Neural progenitor cell (in vitro differentiated cells): ENCODE data around the gene ENAH. TPM values are rescaled to one million over a fixed set of nuclear protein-coding genes. Genes with fewer than 3 reads are reported as not detected.

Experiments
- DNase-seq: peaks from one replicate; pipeline ENCODE4 v3.0.0-alpha.2; 2016; ENCODE audit warnings: low spot score
- H2AFZ ChIP-seq: fragments of 200-600 bp; sonication (generic); replicated peaks from 2 replicates; pipeline ENCODE4 v1.6.1; 2016; ENCODE audit warnings: antibody characterized with exemption
- H3F3A ChIP-seq: fragments of 200-600 bp; sonication (generic); 2 replicates; pipeline ENCODE4 v1.6.1; 2016; ENCODE audit warnings: antibody characterized with exemption, low read depth
- H3K27ac ChIP-seq: fragments of 200-600 bp; sonication (generic); 2 replicates; pipeline ENCODE4 v1.5.1; 2016; ENCODE audit warnings: mild to moderate bottlenecking
- H3K27me3 ChIP-seq: fragments of 200-600 bp; sonication (generic); 2 replicates; pipeline ENCODE4 v1.6.1; 2016; ENCODE audit warnings: mild to moderate bottlenecking, moderate library complexity
- H3K36me3 ChIP-seq: fragments of 200-600 bp; sonication (generic); 2 replicates; pipeline ENCODE4 v1.5.1; 2016
- H3K4me1 ChIP-seq: fragments of 200-600 bp; sonication (generic); 2 replicates; pipeline ENCODE4 v1.6.1; 2016; ENCODE audit warnings: mixed run types
- H3K4me2 ChIP-seq: fragments of 200-600 bp; sonication (generic); 2 replicates; pipeline ENCODE4 v1.6.1; 2016
- H3K4me3 ChIP-seq: fragments of 200-600 bp; sonication (generic); 2 replicates; pipeline ENCODE4 v1.5.1; 2016
- H3K79me2 ChIP-seq: fragments of 200-600 bp; sonication (generic); 2 replicates; pipeline ENCODE4 v1.6.1; 2016; ENCODE audit warnings: low read depth
- H3K9ac ChIP-seq: fragments of 200-600 bp; sonication (generic); 2 replicates; pipeline ENCODE4 v1.6.1; 2016
- H3K9me3 ChIP-seq: fragments of 200-600 bp; sonication (generic); 2 replicates; pipeline ENCODE4 v1.5.1; 2016; ENCODE audit warnings: low read depth
- H4K20me1 ChIP-seq: fragments of 200-600 bp; sonication (generic); 2 replicates; pipeline ENCODE4 v1.6.1; 2016; ENCODE audit warnings: low read depth
- H3K27ac Mint-ChIP-seq: 3 replicates; pipeline ENCODE4 v1.8.0; 2021; ENCODE audit warnings: mixed read lengths
- H3K27me3 Mint-ChIP-seq: 2 replicates; pipeline ENCODE4 v1.8.0; 2022; ENCODE audit warnings: low read depth, mild to moderate bottlenecking, inconsistent platforms, moderate library complexity, mixed read lengths; ENCODE audit not compliant: insufficient read depth
- H3K36me3 Mint-ChIP-seq: 3 replicates; pipeline ENCODE4 v1.8.0; 2021; ENCODE audit warnings: mixed read lengths
- H3K4me1 Mint-ChIP-seq: 3 replicates; pipeline ENCODE4 v1.8.0; 2021; ENCODE audit warnings: mixed read lengths
- H3K4me3 Mint-ChIP-seq: 3 replicates; pipeline ENCODE4 v1.8.0; 2021; ENCODE audit warnings: mild to moderate bottlenecking, moderate library complexity, mixed read lengths
- H3K9me3 Mint-ChIP-seq: 3 replicates; pipeline ENCODE4 v1.8.0; 2020; ENCODE audit warnings: mixed read lengths
- EZH2 ChIP-seq: fragments of 200-600 bp; sonication (generic); IDR thresholded peaks from 2 replicates; pipeline ENCODE4 v1.6.1; 2017; ENCODE audit warnings: antibody characterized with exemption, mild to moderate bottlenecking, moderate library complexity
- EZH2phosphoT487 ChIP-seq: fragments of 200-600 bp; sonication (generic); IDR thresholded peaks from 2 replicates; pipeline ENCODE4 v1.6.1; 2017; ENCODE audit warnings: antibody characterized with exemption
- total RNA-seq: library from RNA; depleted of rRNA; stranded (reverse); fragments of >200 nt; gene quantifications from 2 replicates; pipeline ENCODE4 v1.2.3, GENCODE V29; 2015; ENCODE audit warnings: low replicate concordance
- TF ChIP-seq, protein P1 (sequence below): fragments of 200-600 bp; sonication (generic); IDR thresholded peaks from 2 replicates; pipeline ENCODE4 v1.5.1; 2017; ENCODE audit warnings: antibody characterized with exemption, mild to moderate bottlenecking

The ENAH gene
- total RNA-seq, 1 donor from 2014 or later = 346 TPM

DNA sequence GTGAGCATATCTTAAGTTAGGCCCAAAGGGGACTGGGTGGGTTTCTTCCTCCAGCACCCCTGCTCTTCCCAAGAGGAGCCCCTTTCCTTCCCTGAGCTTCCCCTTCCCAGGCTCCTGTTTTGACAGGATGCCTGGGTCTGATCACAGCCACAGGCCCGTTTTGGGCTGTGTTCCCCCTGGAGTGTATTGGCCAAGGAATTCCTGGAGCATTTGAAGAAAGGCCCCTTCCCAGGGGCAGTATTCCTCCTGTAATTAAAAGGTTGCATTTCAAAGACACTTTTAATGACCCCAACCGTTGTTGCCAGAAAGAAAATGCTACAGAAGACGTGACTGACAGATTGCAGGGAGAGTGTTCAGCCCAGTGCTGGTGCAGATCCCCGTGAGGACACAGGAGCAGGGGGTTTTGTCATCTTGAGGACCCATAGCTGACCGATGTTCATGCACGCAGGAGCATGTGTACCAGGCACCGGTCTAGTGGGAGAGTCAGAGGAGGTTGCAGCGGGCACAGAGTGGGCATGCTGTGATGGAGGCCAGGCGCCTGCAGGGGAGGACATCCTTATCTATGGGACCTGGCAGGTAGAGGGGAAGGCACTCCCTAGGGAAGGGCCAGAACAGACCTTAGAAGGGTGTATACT lies 205.8 kb downstream of the ENAH start:
- no peaks in the 10 kb centered on the region for H3K9me3 ChIP-seq
- no peaks in the 10 kb centered on the region for H3K27me3 ChIP-seq
- no peaks in the 10 kb centered on the region for H4K20me1 ChIP-seq
- H2AFZ ChIP-seq = peak overlapping the region; percentile 22
- no peak for DNase-seq
- Mint-ChIP-seq H3K27me3 (peaks cover 12% of the 10 kb centered on the region), H3K4me1 (peaks cover 23% of the 10 kb centered on the region), H3K4me3 (no peak overlapping the region), H3K36me3 (no peaks in the 10 kb centered on the region), H3K9me3 (no peaks in the 10 kb centered on the region), H3K27ac (peak overlapping the region; percentile 83)
- peaks cover 9% of the 10 kb centered on the region for H3K4me1 ChIP-seq
- no peaks in the 10 kb centered on the region for H3F3A ChIP-seq
- TF ChIP-seq EZH2 (no peak), EZH2phosphoT487 (no peak)
- TF ChIP-seq, protein P1, sequence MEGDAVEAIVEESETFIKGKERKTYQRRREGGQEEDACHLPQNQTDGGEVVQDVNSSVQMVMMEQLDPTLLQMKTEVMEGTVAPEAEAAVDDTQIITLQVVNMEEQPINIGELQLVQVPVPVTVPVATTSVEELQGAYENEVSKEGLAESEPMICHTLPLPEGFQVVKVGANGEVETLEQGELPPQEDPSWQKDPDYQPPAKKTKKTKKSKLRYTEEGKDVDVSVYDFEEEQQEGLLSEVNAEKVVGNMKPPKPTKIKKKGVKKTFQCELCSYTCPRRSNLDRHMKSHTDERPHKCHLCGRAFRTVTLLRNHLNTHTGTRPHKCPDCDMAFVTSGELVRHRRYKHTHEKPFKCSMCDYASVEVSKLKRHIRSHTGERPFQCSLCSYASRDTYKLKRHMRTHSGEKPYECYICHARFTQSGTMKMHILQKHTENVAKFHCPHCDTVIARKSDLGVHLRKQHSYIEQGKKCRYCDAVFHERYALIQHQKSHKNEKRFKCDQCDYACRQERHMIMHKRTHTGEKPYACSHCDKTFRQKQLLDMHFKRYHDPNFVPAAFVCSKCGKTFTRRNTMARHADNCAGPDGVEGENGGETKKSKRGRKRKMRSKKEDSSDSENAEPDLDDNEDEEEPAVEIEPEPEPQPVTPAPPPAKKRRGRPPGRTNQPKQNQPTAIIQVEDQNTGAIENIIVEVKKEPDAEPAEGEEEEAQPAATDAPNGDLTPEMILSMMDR = no peak
- H3K36me3 ChIP-seq = no peaks in the 10 kb centered on the region
- no peak overlapping the region for H3K27ac ChIP-seq
- H3K79me2 ChIP-seq = no peaks in the 10 kb centered on the region
- no peak overlapping the region for H3K4me3 ChIP-seq
- peak overlapping the region; percentile 10 for H3K4me2 ChIP-seq
- no peak overlapping the region for H3K9ac ChIP-seq

DNA sequence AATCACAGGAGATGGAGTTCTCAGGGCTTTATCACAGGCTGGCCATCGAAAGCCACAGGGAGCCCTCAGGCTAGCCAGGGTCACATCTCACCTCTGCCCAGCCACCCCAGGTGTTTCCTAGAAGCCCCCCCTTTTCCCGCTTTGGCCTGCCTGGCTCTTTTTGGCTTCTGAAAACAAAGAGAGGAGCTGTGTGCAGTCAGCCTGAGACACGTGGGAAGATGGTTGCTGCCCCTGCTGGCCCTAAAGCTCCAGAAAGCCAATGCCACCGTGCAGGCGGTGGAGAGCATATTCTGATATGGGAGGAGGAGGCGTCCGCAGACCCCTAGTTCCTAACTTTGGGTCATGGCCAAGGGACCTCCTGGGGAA lies 206.3 kb downstream of the ENAH start:
- Histone ChIP-seq H3K4me3 (no peak overlapping the region), H3K9me3 (no peaks in the 10 kb centered on the region), H2AFZ (peak overlapping the region; percentile 22), H3K79me2 (no peaks in the 10 kb centered on the region), H3K4me2 (peak overlapping the region; percentile 10), H3K9ac (no peak overlapping the region), H3K27ac (no peak overlapping the region), H3K27me3 (no peaks in the 10 kb centered on the region), H3K36me3 (no peaks in the 10 kb centered on the region), H3K4me1 (peaks cover 9% of the 10 kb centered on the region), H3F3A (no peaks in the 10 kb centered on the region), H4K20me1 (no peaks in the 10 kb centered on the region)
- Mint-ChIP-seq H3K36me3 (no peaks in the 10 kb centered on the region), H3K4me1 (peaks cover 24% of the 10 kb centered on the region), H3K27me3 (peaks cover 14% of the 10 kb centered on the region), H3K4me3 (no peak overlapping the region), H3K27ac (peak overlapping the region; percentile 83), H3K9me3 (no peaks in the 10 kb centered on the region)
- no peak for DNase-seq
- TF ChIP-seq EZH2 = no peak

DNA sequence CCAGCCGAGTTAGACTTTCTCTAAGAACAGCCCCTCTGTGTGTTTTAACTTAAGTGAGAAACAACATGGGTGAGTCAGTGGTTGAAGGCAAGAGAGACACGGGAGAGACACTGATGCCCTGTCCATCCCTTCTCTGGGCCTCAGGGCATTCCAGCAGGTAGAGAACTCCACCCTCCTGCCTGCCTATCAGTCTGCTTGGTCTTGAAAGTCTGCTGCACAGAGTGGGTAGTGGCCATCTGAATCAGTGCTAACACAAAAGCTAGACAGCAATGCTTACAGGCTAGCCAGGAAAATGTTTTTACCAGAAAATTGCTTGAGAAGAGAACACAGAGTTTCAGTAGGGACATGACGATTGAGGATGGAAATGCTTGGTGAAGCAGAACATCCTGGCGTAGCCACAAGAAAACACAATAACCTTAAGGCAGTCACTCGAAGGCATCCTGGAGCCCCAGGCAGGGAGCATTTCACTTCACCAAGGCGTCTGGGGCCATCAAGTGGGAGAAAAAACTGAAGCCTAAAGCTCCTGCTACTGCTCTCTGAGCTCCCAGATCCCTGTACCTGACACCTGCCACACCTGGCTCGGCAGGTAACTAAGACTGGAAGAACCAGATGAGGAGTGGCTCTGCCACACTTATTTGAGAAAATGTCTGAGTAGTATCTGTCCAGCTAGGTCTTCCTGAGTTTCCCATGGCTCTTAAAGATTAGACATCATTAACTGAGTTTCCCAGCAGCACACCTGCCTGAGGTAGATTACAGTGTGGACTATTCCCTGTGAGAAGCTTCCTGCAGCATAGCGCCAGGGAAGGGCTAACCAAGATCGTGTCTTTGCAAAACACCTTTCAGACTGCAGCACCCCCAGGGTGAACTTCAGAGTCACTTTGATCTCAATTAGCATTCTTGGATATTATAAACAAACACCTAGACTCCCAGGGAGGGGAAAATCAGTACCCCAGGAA lies 207.0 kb downstream of the ENAH start:
- Histone ChIP-seq H3K9me3 (no peaks in the 10 kb centered on the region), H3K4me3 (no peak overlapping the region), H4K20me1 (no peaks in the 10 kb centered on the region), H3K9ac (no peak overlapping the region), H3K4me2 (no peak overlapping the region), H3F3A (no peaks in the 10 kb centered on the region), H3K36me3 (no peaks in the 10 kb centered on the region), H3K27me3 (no peaks in the 10 kb centered on the region), H3K79me2 (no peaks in the 10 kb centered on the region), H3K27ac (no peak overlapping the region), H3K4me1 (peaks cover 9% of the 10 kb centered on the region), H2AFZ (no peak overlapping the region)
- TF ChIP-seq, protein P1 = no peak
- no peak for TF ChIP-seq EZH2phosphoT487
- TF ChIP-seq EZH2 = no peak
- Mint-ChIP-seq H3K36me3 (no peaks in the 10 kb centered on the region), H3K4me3 (no peak overlapping the region), H3K27me3 (peaks cover 16% of the 10 kb centered on the region), H3K9me3 (no peaks in the 10 kb centered on the region), H3K4me1 (peaks cover 29% of the 10 kb centered on the region), H3K27ac (no peak overlapping the region)
- DNase-seq = no peak

DNA sequence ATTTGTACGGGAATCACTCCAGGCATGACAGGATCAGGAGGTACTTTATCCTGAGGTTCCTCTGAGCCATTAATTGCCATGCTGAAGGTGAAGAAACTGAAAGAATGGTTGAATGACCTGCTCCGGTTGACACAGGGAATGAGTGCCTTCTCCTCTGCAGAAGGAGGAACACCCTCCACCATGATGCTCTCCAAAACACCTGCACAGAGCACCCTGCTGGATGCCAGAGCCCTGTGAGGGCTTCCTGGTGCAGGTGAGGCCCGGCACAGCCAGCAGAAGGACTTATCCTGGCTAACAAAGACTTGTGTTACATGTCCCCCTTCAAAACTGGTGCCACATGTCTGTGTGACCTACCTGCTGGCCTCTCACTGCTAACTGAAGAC lies 210.8 kb downstream of the ENAH start:
- Histone ChIP-seq H3K9me3 (no peaks in the 10 kb centered on the region), H3K4me2 (no peak overlapping the region), H4K20me1 (no peaks in the 10 kb centered on the region), H3K27ac (no peak overlapping the region), H3K79me2 (no peaks in the 10 kb centered on the region), H3K4me3 (no peak overlapping the region), H3K9ac (no peak overlapping the region), H3K4me1 (peaks cover 6% of the 10 kb centered on the region), H3K36me3 (no peaks in the 10 kb centered on the region), H2AFZ (no peak overlapping the region), H3K27me3 (no peaks in the 10 kb centered on the region), H3F3A (no peaks in the 10 kb centered on the region)
- TF ChIP-seq, protein P1 = no peak
- TF ChIP-seq EZH2 (no peak), EZH2phosphoT487 (no peak)
- no peak overlapping the region for H3K4me3 Mint-ChIP-seq
- no peaks in the 10 kb centered on the region for H3K36me3 Mint-ChIP-seq
- H3K27ac Mint-ChIP-seq = peak overlapping the region; percentile 23
- H3K4me1 Mint-ChIP-seq = peaks cover 23% of the 10 kb centered on the region
- DNase-seq = no peak
- H3K9me3 Mint-ChIP-seq = no peaks in the 10 kb centered on the region
- H3K27me3 Mint-ChIP-seq = peaks cover 14% of the 10 kb centered on the region
